GM19025 (cell line): Measurements from ENCODE around the gene CALM1.

Experiments
- ATAC-seq: cut with Tn5 transposase; IDR thresholded peaks from one replicate; pipeline ENCODE4 v1.9.1; 2021; ENCODE audit warnings: mild to moderate bottlenecking, low read depth, moderate library complexity; ENCODE audit not compliant: unreplicated experiment

The CALM1 gene

DNA sequence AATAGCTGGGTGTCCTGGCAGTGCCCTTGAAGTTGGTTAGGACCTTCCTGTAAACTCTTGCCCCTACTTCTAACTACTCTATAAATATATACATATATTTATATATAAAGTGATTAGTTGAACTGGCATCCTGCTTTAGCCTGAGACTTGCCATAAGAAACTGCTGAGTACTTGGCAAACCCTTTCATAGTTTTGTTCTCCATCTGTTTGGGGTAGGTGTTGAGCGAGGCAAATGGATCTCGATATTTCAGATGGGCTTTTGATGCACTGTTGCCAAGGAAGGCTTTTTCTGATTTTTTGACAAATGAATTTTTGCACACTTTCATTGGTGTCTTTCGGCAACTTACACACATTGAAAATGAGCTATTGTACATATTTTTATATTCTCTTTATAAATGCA, 10.4 kb downstream of the CALM1 start:
- no peak for ATAC-seq

DNA sequence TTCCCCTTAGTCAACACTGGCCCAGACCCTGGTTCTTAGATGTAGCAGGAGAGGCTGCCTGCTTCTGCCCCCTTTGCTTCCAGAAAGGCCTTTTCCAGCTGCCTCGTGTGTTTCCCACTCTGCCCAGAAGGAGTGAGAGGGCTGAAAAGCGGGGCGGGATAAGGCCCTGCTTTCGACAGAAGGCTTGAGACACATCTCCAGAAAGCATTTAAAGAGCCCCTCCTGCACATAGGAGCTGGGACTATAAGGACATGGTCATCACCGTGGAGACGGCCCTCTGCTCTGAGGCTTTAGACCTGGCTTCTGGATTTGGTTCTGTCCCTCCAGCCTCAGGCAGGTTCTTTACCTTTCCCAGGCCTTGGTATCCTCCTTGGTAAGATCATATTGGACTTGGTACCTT, 11.9 kb downstream of the CALM1 start:
- ATAC-seq = no peak

DNA sequence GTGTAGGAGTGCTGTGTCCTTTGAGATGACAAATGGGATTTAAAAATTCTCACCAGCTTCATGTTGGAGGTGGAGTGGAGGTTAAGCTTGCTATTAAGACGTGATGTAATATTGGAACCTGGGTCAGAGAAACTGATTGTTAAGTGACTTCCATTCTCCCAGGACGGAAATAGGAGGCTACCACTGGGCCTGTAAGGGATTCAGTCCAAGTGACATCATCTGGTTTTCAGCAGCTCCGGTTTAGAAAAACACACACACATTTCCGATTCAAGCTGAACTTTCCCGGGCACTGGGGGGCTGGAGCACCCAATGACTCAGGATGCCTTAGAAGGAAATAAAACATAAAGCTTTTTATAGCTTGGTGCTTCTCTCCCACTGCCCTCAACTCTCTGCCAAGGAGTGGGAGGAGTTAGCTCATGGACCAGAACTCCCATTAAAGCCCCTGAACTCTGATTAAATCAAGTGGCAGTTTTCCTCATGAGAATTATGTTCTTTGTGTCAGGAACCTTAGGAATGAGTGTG, 12.4 kb downstream of the CALM1 start:
- ATAC-seq = no peak

DNA sequence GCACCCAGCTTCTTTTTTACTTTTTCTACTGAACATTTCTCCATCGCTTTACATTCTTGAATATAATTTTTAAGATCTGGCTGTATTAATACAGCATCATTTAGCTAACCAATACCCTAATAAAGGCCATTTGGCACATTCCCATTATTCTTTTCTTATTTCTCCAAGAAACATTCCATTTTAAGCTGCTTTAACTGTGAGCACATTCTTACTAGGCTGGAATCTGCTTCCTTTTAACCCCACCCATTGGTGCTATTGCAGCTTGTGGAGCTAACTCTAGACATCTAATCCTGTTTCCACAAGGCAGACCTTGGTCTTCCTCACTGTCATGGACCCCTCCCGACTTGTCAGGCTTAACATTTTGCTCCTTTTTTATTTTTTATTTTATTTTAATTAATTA, 15.2 kb downstream of the CALM1 start:
- ATAC-seq = no peak

DNA sequence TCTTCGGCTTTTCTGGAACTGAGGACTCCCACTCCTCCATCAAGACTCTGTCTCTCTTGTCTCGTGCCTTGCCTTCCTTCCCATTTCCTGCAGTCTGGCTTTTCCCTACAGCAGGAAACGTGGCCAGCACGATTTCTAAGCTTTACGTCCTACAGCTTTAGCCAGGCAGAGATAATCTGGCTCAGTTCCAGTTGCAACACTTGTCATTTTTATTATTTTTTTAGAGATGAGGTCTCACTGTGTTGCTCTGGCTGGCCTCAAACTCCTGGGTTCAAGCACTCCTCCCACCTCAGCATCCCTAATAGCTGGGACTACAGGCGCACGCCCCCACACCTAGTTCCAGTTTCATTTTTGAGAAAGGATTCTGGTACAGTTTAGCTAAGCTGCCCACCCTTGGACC, 19.9 kb downstream of the CALM1 start:
- ATAC-seq = no peak

DNA sequence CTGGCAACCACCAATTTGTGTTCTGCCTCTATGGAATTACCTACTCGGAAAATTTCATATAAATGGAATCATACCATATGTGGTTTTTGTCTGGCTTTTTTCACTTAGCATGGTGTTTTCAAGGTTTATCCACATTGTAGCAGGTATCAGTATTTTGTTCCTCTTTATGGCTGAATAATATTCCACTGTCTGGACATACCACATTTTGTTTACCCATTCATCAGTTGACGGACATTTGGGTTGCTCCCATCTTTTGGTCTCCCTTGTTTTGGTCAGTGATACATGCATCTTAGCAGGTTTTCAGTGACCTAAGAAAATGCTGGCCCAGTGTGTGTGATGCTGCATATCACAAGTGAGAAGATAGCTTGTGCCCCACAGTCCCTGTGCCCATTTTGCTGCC, 21.2 kb downstream of the CALM1 start:
- ATAC-seq = no peak

DNA sequence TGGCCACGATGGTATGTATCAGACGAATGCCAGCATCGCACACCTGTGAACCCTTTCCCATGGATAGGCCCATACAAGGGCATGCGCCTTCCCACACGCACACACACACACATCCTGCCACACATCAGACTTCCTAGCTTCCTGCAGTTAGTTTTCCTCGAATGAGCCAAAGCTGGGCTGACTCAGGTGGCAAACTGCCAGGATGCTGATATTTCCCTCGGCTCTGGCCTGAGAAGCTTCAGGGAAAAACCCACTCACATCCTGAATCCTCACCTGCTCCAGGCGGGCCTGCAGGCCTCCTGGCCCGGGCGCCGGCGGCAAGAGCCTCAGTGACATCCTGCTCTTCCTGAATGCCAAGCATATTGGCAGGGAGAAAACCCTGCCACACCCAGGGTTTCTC, 22.4 kb downstream of the CALM1 start:
- no peak for ATAC-seq

DNA sequence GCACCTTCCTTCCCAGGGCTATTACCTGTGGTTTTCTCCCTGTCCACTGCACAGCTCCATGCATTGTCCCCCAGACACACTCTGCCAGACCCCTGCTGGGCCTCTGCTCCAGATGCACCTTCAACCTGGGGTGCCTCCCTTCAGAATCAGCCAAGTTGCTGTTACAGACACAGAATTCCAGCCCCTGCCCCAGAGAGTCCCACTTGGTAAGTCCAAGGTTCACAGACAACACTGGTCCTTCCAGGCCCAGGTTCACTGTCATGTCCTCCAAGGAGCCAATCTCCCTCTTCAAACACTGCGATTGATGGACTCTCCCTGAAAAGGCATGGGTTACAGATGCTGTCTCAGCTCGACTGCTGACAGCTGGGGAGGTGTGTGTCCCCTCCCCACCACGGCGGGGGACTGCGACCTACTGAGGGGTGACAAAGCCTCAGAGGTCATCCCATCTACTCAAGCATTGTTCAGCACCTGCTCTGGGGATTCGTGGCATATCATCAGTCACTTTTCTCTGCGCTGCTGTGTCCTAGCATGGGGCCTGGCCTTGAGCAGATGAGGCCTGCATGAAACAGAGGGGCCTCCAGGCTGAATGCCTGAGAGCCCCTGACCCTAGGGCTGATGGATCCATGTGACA, 24.3 kb downstream of the CALM1 start:
- ATAC-seq = no peak

DNA sequence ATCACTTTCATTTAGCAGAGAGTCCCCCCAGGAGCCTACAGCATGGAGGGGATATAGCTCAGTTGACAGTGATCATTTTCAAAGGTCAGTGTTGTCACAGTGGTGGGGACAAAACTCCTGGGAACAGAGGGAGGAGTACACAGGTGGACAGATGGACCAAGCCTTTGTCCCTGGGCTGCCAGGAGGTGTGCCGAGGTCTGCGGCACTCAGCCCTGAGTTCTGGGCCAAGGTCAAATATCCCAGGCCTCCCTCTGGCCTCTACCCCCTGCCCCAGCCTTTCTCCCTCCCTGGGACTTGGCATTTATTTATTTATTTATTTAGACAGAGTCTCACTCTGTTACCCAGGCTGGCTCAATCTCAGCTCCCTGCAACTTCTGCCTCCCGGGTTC, 24.8 kb downstream of the CALM1 start:
- ATAC-seq = no peak

DNA sequence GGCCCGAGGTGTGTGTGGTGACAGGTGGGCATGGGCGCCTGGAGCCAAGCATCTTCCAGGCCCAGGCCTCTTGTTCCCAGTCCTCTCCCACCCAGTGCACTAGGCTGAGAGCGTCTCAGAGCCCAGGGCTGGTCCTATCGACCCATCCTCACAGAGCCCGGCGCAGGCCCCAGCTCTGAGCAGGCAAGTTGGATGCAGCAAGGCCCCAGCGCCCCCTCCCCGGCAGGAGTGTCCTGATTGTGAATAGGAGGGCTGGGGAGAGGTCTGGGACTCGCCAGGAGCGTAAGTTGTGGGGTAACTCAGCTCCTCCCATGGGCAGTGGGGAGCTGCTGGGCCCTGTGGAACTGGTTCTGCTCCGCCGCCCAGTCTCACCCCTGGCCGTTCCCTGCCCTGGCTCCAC, 26.3 kb downstream of the CALM1 start:
- ATAC-seq = no peak

DNA sequence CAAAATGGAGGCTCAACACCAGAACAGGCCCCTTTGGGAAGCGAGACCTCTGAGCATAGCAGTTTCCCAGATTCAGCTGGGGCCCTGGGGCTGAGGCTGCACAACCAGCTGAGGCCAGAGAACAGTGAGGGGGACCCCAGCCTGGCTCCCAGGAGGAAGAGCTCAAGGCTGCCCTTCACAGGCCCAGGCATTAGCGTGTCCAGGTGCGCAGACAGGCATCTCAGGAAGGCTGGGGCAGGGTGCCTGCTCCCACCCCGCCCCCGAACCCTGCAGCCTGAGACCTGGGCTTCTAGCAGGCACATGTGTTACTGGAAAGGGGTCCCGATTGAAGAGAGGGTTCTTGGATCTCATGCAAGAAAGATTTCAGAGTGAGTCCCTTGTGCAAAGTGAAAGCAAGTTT, 27.2 kb downstream of the CALM1 start:
- ATAC-seq = no peak

DNA sequence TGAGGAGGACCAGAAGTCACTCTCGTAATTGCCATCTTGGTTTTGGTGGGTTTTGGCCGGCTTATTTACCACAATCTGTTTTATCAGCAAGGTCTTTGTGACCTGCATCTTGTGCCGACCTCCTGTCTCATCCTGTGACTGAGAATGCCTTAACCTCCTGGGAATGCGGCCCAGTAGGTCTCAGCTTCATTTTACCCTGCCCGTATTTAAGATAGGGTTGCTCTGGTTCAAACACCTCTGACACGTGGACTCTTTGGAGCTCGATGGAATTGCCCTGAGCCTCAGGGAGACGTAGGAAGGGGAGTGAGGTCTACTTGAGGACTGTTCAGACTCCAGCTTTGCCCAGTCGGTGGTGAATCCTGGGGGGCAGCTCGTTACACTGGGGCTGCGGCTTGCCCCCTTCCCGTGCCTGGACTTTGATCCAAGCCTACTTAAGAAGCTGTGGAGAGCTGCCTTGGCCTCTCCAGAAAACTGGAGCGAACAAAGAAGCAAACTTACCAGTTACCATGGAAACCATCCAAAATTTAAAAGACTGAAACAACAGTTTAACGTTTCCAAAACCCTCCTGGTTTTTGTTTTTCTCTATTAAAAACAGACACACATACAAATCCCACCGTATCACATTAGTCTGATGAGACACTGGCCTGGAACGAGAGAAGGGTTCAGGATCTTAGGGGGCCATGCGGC, 28.0 kb downstream of the CALM1 start:
- no peak for ATAC-seq

DNA sequence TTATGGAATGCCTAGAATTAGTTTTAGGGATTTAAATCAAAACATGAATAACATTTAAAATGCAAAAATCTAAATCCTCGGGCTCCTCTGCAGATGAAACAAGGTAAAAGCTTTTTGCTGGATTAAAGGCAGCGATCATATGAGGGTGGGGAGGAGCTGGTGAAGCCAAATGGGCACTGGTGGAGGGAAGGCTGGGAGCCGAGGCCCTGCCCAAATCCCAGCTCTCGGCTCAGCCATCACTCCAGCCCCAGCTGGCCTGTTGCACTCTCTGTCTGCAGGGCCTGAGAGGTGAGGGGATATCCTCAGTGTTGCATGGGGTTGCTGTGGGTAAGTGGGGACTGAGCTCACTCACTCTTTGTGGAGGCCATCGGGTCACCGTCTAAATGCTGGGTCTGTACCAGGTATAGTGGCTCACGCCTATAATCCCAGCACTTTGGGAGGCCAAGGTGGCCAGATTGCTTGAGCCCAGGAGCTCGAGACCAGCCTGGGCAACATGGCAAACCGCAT, 28.6 kb downstream of the CALM1 start:
- no peak for ATAC-seq

DNA sequence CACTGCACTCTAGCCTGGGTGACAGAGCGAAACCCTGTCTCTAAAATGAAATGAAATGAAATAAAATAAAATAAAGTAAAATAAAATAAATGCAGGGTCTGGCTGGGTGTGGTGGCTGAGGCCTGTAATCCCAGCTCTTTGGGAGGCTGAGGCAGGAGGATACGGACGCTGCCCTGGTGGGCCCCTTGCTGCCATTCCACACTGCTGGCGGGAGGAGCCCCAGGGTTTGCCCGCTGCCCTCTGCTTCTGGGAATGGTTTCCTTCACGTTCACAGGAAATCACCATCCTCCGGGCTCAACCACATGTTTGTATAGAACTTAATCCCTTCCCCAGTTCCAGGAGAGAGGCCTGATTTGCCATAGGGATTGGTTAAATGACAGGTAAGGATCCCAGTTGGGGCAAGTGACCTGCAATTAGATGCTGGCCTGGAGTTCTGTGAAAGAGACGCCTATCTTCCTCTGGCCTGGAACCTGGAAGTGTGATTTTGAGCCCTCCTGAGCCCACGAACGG, 29.3 kb downstream of the CALM1 start:
- no peak for ATAC-seq

DNA sequence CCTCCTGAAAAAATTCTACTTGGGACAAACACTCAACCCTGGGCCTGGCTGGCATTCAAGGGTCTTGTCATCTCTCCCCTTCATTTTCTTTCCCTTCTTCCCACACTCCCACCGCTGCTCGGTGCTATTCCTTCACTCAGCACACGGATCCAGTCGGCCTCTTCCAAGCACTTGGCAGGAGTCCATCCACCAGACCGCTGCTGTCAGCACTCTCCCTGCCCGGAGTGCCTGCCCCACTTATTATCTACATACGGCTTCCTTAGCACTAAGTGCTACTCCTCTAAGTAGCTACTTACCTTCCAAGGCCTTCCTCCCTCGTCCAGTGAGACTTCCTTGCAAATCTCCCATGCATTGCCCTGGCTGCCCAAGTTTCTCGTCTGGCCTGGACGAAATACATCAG, 29.8 kb downstream of the CALM1 start:
- no peak for ATAC-seq

DNA sequence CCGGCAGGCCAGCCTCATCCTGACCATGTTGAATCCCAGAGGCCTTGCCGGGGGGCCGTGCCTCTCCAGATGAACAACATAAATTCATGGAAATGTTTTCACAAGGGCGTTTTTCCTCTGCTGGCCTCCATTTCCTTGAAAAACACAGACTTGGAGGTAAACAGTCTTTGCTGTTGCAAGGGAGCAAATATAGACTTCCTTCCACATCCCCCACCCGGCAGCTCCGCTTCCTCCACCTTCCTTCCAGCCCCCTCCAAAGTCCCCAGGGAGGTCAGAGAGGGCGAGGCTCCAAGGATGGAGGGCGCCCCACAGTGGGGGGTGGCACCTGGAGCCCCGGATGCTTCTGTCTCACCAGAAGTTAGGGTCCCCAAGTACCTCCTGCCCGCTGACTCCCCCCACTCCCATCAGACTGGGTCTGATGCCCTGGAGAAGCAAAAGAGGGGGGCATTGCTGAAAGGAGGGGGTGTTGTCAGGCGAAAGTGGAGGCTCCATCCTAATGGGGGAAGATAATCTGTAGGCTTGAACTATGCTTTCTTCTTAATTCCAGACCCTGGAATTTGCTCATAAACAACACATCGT, 31.1 kb downstream of the CALM1 start:
- ATAC-seq = no peak

DNA sequence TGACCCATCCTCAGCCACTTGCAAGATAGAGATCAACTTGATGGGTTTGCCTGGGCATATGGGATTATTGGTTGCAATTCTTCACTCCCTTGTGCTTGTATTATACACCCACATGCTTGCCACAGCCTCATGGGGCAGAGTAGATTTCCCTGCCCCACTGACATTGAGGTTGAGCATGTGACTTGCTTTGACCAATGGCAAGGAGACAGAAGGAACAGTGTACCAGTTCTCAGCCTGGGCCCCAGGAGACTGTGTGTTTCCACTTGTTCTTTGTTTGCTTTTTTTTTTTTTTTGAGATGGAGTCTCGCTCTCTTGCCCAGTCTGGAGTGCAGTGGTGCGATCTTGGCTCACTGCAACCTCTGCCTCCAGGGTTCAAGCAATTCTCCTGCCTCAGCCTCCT, 31.8 kb downstream of the CALM1 start:
- no peak for ATAC-seq

DNA sequence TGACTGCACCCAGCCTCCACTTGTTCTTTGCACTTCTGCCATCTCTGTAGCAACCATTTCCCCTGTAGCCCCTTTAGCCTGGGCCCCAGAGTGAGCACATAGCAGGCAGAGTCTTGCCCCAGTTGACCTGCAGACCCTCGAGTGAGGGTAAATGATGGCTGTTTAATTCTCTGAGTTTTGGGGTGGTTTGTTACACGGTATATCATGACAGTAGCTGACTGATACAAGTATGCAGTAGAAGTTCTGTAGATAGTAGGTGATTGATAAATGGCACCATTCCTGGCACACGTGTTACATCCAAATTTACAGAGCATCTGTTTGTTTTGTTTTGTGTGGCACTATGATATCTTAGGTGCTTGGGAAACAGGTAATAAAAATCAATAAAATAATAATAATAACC, 32.4 kb downstream of the CALM1 start:
- no peak for ATAC-seq

DNA sequence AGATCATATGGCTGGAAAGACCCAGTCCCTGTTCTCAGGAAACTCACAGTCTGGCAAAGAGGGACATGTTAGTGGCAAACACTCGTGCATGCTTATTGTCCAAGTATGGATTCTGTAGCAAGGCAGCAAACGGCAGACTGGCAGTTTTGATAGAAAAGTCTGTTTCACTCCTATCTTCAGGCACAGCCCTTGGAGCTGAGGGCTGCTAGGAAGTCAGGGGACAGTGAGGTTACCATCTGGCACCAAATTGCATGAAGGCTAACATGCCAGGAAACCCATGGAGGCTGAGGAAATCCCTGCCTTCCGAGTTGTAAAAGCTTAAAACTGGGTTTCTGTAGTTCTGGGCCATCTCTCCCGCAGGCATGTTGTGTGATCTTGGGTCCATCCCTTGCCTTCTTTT, 32.9 kb downstream of the CALM1 start:
- ATAC-seq = no peak

DNA sequence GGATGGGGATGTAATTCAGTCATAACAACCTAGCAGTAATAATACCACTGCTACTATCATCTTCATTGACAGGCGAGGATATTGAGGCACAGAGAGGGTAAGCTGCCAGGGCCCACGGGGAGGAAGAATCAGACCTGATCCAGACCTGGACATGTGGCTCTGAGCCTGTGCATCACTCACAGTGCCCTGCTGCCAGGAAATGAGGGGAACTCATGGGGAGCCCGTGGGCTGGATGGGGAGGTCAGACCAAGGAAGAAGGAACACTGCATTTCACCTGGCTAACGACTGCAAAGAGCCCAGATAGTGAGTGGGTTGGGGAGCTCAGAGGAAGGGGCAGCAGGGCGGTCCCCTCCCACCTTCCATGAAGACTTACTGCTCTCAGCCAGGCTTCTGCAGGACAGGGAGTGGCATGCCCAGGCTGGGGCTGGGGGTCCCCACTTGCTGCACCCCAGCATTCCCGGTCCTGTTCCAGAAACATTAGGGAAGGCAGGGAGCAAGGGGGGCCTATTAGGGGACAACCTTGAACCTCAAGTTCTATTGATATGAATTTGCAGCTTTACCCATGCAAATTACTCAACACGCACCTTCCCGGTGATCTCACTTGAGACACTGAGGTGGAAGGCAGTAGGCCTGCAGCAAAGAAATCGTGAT, 37.7 kb downstream of the CALM1 start:
- no peak for ATAC-seq

DNA sequence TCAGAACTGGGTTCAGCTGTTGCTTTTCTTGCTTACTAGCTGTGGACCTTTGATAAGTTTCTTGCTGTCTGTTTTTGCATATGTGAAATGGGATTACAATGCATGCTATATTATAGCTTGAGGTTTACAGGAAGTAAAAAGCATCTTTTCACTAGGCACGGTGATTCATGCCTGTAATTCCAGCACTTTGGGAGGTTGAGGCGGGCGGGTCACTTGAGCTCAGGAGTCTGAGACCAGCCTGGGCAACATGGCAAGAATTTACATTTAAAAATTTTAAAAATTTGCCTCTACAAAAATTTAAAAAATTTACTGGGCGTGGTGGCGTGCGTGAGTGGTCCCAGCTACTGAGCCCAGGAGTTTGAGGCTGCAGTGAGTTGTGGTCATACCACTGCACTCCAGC, 42.0 kb downstream of the CALM1 start:
- ATAC-seq = no peak
